ENCODE data around the gene ACSS1.

ACSS1 gene

DNA sequence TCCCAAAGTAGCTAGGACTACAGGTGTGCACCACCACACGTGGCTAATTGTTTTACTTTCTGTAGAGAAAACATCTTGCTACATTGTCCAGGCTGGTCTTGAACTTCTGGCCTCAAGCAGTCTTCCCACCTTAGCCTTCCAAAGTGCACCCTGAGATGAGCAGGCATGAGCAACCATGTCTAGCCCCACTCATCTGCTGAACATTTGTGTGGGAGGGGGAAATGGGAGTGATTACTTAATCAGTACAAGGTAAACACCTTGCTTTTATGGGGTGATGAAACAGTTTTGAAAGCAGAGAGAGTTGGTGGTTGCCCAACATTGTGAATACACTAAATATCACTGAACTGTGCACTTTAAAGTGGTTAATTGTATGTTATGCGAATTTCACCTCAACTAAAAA lies 70.7 kb downstream of the ACSS1 start:
- TF ChIP-seq, protein P1, sequence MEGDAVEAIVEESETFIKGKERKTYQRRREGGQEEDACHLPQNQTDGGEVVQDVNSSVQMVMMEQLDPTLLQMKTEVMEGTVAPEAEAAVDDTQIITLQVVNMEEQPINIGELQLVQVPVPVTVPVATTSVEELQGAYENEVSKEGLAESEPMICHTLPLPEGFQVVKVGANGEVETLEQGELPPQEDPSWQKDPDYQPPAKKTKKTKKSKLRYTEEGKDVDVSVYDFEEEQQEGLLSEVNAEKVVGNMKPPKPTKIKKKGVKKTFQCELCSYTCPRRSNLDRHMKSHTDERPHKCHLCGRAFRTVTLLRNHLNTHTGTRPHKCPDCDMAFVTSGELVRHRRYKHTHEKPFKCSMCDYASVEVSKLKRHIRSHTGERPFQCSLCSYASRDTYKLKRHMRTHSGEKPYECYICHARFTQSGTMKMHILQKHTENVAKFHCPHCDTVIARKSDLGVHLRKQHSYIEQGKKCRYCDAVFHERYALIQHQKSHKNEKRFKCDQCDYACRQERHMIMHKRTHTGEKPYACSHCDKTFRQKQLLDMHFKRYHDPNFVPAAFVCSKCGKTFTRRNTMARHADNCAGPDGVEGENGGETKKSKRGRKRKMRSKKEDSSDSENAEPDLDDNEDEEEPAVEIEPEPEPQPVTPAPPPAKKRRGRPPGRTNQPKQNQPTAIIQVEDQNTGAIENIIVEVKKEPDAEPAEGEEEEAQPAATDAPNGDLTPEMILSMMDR (IDR thresholded peaks at IDR 0.05), result no peak
- no peak for TF ChIP-seq ZFX (IDR thresholded peaks at IDR 0.05; ENCODE audit: borderline replicate concordance)
- no peak overlapping the region for H3K27ac ChIP-seq

DNA sequence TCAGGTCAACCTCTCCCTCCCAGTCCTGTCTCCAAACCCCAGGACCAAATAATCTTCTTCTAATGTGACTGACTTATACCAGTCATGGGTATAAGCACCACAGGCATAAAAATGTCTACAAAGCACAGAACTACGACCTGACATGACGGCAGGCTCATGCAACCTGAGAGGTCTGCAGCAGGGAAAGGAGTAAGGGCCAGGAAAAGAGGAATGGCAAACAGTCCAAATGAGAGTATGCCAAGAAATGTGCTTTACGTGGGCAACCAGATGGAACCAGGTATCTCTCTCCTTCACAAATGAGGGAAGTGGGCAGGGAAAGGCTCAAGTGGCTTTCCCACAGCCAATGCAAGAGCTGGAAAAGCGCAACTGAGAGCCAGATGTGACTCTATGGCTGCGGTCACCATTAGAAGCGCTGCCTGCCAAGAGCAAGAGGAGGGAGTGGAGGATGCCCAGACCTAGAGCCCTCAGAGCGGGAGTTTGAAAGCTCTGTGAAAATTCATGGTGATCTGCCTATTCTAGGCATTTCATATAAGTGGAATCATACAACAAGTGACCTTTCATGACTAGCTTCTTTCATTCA lies 71.4 kb downstream of the ACSS1 start:
- TF ChIP-seq, protein P1 (IDR thresholded peaks at IDR 0.05), result no peak
- no peak for TF ChIP-seq ZFX (IDR thresholded peaks at IDR 0.05; ENCODE audit: borderline replicate concordance)
- H3K27ac ChIP-seq, result no peak overlapping the region

DNA sequence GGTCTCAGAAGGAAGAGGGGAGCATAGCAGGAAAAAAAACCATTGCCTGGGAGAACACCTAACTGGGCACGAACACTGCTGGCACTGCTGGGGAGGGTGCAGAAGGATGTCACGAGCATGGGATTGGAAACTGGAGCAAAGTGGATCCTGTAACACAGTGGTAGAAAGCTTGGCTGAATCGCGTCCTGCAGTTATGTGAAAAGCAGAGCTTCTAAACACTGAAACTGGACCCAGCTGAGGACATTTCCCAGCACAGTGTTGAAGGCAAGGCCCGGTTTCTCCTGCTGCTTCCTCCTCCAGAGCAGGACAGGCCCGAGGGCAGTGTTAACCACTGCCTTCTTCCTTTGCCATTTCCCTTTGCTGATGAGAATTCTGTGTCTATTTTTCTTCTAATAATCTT lies 72.1 kb downstream of the ACSS1 start:
- H3K27ac ChIP-seq, result no peak overlapping the region
- TF ChIP-seq ZFX (IDR thresholded peaks at IDR 0.05; ENCODE audit: borderline replicate concordance), result no peak
- TF ChIP-seq, protein P1 (IDR thresholded peaks at IDR 0.05), result no peak

GRCh38 chr20:24984961-24985640 lies 72.8 kb downstream of the ACSS1 start:
- TF ChIP-seq, protein P1 (IDR thresholded peaks at IDR 0.05), result no peak
- TF ChIP-seq ZFX (IDR thresholded peaks at IDR 0.05; ENCODE audit: borderline replicate concordance), result no peak
- no peak overlapping the region for H3K27ac ChIP-seq

DNA sequence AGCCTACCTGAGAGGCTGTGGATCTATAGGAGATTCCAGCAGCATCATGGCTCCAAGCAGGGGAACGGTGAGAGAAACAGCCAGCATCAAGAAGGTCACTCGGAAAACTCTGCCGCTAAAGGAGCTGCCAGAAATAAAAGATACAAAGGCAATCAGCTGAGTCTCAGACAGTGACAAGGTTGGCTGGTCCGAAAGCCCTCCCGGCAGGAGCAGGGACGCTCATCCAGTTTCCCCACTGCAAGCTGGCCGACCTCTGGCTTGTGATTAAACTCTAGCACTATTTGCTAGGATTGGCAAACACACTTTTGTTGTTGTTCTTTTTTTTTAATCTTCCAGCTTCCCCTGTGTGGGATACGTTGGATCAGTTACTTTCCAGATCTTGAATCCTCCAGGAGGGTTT lies 74.0 kb downstream of the ACSS1 start:
- H3K27ac ChIP-seq, result no peak overlapping the region
- TF ChIP-seq, protein P1 (IDR thresholded peaks at IDR 0.05), result no peak
- TF ChIP-seq ZFX (IDR thresholded peaks at IDR 0.05; ENCODE audit: borderline replicate concordance), result no peak

- H3K27ac ChIP-seq, result no peak overlapping the region
- TF ChIP-seq ZFX (IDR thresholded peaks at IDR 0.05; ENCODE audit: borderline replicate concordance), result no peak
- TF ChIP-seq, protein P1 (IDR thresholded peaks at IDR 0.05), result no peak
Measured at GRCh38 chr20:24981790-24982189, 76.1 kb downstream of the ACSS1 start.

DNA sequence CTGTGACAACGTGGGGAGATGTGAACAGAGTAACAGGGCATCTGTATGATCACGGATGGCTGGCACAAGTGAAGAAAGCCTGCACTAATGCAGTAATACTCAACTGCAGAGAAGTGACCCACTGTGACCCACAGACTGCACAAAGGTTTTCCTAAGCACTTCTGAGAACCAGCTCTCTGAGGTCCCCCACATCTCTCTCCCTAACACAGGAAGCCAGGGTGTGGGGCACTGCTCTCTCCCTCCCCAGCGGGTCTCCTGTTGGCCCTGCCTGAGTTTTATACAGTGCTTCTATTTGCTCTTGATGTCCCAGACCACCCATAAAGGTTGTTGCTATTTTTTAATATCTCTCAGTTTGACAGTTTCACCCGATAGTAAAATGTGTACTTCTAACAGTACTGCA lies 76.7 kb downstream of the ACSS1 start:
- no peak overlapping the region for H3K27ac ChIP-seq
- TF ChIP-seq ZFX (IDR thresholded peaks at IDR 0.05; ENCODE audit: borderline replicate concordance), result no peak
- TF ChIP-seq, protein P1 (IDR thresholded peaks at IDR 0.05), result no peak
